Measurements from ENCODE around the gene MKLN1. TPM values are rescaled to one million over a fixed set of nuclear protein-coding genes. Genes with fewer than 3 reads are reported as not detected.
"Not testable (repeated sequence)": the region's sequence is repeated elsewhere in the genome, so short reads cannot be mapped to it uniquely, and the experiment has no call there.

The MKLN1 gene
- polyA plus RNA-seq, 3 donors: 40.1 to 43.1 (median 41.5) TPM

DNA sequence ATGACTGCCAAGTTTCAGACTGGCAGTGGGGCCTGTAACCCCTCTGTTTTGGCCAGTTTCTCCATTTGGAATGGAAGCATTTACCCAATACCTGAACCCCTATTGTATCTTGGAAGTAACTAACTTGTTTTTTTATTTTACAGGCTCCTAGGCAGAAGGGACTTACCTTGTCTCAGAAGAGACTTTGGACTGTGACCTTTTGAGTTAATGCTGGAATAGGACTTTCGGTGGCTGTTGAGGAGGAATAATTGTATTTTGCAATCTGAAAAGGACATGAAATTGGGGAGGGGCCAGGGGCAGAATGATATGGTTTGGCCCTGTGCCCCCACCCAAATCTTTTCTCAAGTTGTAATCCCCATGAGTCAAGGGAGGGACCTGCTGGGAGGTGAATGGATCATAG lies 20.0 kb upstream of the MKLN1 start:
- DNase-seq (ENCODE audit: low read depth in 3 of 3, low spot score in 2 of 3): no peak

DNA sequence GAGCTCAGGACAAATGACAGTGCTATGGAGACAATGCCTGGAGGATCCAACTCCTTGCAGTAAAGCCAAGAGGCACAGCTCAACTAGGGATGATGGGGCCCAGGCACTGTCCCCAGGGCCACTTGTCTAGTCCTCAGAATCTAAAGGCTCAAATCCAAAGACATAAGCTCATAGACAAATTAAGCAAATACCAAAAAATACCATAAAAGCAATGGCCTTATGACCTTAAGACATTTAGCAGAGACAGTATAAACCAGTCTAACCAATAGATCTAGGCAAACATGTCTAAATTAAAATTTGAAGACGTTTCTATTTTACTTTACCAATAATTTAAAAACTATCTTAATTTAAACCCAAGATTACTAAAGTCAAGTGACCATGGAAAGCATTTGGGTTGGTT lies 14.8 kb upstream of the MKLN1 start:
- DNase-seq (ENCODE audit: low read depth in 3 of 3, low spot score in 2 of 3): no peak

DNA sequence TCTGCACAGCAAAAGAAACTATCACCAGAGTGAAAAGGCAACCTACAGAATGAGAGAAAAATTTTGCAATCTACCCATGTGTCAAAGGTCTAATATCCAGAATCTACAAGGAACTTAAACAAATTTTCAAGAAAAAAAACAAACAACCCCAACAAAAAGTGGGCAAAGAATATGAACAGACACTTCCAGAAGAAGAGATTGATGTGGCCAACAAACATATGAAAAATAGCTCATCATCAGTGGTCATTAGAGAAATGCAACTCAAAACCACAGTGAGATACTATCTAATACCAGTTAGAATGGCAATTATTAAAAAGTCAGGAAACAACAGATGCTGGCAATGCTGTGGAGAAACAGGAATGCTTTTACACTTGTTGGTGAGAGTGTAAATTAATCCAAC lies 7.1 kb upstream of the MKLN1 start:
- DNase-seq (ENCODE audit: low read depth in 3 of 3, low spot score in 2 of 3): no peak

DNA sequence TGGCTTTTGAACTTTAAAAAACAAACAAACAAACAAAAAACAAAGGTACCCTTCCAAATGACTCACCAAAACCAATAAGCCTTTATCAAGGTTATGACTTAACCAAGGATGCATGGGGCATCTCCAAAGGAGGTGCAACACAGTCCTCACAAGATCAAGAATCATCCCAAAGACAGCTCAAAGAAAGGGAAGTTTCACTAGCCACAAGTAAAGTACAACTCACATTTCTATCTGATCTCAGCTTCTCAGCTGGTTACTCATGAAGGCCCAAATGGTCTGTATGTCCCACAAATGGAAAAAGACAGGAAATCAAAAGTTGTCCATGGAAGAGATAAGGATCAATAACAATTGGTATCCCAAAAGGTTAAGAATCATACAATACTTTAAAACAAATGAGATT lies 6.0 kb upstream of the MKLN1 start:
- DNase-seq (ENCODE audit: low read depth in 3 of 3, low spot score in 2 of 3): no peak

DNA sequence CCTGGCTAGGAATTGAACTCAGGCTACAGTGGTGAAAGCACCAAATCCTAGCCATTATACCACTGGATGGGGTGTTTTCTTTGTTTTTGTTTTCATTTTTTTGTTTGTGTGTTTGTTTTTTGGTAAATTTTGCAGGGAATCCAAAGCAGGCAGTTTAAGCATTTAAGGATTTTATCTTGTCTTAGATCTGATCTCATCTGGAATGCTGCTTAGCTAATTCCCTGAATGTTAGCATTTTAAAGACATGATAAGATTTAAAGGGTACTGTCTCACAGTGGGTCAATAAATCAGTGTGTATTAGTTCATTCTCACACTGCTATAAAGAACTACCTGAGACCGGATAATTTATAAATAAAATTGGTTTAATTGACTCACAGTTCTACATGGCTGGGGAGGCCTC lies 5.6 kb upstream of the MKLN1 start:
- DNase-seq (ENCODE audit: low read depth in 3 of 3, low spot score in 2 of 3): no peak

DNA sequence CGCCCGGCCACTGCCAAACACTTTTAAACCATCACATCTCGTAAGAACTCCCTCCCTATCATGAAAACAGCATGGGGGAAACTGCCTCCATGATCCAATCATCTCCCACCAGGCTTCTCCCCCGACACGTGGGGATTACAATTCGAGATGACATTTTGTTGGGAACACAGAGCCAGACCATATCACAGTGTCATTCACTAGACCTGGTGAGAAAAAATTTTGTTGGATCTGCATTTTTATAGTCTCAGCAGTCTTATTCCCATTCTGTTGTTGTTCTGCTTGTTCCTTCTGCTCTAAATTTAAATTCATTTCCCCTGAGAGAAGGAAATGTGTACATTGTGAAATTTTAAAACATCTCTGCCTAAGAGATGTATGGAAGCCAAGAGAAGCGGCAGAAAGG lies 4.8 kb upstream of the MKLN1 start:
- no peak for DNase-seq (ENCODE audit: low read depth in 3 of 3, low spot score in 2 of 3)

DNA sequence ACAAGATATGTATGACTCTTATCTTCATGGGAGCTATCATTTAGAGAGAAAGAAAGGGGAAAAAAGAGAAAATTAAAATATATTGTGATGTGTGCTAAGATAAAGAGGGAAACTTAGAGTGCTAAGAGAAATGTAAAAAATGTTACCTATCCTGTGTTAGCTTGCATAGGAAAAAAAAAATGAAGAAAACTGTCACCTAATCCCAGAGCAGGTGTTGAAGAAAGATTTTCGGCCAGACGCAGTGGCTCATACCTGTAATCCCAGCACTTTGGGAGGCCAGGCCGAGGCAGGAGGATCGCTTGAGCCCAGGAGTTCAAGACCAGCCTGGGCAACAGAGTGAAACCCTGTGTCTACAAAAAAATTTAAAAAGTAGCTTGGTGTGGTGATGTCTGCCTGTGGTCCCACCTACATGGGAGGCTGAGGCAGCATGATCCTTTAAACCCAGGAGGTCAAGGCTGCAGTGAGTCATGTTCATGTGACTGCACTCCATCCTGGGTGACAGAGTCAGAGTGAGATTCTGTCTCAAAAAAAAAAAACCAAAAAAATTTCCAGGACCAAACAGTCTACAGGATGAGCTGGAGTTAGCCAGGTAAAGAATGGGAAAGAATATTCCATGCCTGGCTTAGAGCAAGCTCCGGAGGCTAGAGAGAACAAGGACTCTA lies 2.4 kb upstream of the MKLN1 start:
- DNase-seq (ENCODE audit: low read depth in 3 of 3, low spot score in 2 of 3): no peak

DNA sequence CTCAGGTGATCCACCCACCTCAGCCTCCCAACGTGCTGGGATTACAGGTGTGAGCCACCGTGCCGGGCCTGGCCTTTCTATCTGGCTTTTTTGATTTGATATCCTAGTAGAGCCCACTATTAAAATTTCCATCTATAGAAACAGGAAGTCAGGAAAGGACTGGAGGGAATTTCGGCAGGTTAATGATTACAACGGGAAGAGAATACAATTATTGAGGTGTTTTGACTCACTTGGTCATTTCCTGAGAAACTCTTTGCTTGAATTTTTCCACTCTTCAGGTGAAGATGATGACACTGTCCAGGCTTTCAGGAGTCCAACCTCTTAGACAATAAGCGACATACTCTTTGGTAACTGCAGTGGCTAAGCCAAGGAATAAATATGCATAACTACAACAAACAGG lies 1.1 kb upstream of the MKLN1 start:
- DNase-seq (ENCODE audit: low read depth in 3 of 3, low spot score in 2 of 3): no peak

DNA sequence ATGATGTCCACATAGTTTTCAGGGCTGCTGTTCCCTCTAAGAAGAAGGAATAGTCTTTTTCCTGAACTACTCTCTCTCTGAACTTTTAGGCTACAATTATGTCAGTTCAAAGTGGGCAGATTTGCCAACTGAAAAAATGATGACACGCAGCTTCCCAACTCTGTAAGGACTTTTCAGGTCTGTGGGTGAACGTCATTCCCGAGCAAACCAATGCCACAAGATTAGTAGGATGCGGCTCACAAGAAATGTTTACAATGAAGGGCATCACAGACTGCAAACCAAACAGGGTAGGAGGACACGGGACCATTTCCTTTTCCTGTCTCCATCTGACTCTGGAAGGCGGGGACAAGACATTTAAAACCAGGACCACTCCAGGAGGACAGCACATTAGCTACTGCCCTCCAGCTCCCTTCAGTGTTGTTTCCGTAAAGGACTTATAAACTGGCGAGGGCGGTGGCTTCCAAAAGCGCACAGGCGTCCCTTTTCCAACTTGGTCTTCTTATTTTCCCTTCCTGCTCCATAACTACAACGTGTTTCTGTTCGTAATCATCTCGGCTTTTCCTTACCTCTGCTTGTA lies 539 bp upstream of the MKLN1 start:
- DNase-seq (ENCODE audit: low read depth in 3 of 3, low spot score in 2 of 3): peak in 2 of 3 donors; percentile 41 to 43

DNA sequence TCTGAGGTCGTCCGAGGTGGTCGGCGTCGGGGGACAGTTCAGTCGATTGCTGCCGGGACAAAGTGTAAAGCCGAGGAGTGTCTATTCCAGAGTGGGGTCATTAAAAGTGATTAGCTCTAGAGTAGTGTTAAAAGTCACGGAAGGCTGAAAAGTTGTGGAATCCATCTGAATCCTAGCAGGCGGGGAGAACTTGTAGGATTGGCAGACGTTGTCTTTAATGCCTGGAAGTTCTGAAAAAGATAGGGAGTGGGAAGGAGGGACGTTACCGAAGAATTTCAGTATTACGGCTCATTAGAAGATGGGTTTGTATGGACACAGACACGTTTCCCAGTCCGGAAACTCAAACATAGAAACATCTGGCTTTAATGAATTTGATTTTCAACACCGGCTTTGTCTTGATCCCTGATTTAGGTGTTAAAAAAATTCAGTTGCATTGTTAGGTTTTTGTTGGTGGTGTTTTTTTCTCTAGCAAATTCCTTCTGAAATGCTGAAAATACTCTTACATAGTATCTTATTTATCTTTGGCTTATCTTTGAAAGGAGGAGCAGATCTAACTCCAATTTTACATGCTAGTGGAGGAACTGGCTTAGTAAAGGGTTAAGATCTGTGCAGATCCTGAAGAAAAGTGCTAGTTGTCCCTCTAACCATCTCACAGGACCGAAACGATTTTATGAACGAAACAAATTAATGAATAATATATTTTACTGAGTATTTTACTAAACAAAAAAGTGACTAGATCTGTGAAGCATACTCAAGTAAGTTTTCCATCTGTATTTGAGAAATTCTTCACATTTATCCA lies 900 bp downstream of the MKLN1 start:
- DNase-seq (ENCODE audit: low read depth in 3 of 3, low spot score in 2 of 3): peak in 2 of 3 donors; percentile 45 to 61

DNA sequence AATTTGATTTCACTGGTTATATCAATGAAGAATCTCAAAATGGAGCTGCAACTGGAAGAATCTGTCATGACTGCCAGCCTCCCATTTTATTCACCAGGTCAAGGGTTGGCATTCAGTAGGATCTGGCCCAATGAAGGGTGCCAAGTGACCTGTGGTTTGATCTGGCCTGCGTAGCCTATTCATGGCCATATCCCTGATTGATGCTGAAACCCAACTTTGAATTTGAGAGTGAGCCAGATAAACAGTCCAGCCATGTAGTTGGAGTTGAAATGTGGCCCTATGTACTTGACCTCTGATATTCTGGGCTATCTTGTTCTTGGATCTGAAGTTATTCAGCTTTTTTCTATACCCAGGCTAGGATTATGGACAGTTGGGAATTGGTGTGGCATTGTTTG lies 1.5 kb downstream of the MKLN1 start:
- DNase-seq (ENCODE audit: low read depth in 3 of 3, low spot score in 2 of 3): no peak

DNA sequence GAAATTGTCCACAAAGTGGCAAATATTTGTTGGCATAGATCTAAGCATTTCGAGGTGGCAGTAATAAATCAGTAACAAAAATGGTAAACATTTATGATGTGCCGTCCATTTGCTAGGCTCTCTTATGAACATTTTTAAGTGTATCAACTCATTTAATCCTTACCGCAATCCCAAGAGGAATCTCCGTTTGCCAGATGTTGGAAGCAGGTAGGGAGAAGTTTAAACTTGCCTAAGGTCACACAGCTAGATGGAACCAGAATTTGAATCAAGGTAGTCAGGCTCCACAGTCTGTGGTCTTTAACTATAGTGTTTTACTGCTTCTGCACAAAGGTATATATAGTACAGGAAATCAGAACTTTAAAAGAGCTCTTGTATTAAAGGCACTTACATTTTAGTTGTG lies 2.6 kb downstream of the MKLN1 start:
- no peak for DNase-seq (ENCODE audit: low read depth in 3 of 3, low spot score in 2 of 3)

DNA sequence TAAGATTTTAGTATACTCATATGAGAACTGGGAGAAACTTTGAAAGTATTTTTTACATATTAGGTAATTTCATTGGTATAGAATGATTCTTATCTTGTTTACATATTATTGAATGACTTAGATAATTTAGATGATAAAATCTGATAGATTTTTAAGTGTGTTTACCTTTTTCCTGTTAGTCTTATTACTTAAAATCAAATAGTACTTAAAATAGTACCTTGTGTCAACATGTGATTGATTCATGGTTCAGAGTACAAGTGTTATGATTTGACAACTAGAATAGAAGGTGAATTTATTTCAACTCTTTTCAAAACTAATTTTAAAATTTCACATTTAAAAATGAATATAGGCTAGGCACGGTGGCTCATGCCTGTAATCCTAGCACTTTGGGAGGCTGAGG lies 4.1 kb downstream of the MKLN1 start:
- no peak for DNase-seq (ENCODE audit: low read depth in 3 of 3, low spot score in 2 of 3)

DNA sequence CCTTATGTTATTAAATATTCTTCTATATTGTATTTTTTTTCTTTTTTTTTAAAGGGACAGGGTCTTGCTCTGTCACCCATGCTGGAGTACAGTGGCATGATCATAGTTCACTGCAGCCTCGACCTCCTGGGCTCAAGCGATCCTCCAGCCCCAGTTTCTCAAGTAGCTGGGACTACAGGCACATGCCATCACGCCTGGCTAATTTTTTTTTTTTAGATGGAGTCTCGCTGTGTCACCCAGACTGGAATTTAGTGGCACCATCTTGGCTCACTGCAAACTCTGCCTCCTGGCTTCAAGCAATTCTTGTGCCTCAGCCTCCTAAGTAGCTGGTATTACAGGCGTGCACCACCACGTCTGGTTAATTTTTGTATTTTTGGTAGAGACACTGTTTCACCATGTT lies 5.1 kb downstream of the MKLN1 start:
- DNase-seq (ENCODE audit: low read depth in 3 of 3, low spot score in 2 of 3): not testable (repeated sequence)

DNA sequence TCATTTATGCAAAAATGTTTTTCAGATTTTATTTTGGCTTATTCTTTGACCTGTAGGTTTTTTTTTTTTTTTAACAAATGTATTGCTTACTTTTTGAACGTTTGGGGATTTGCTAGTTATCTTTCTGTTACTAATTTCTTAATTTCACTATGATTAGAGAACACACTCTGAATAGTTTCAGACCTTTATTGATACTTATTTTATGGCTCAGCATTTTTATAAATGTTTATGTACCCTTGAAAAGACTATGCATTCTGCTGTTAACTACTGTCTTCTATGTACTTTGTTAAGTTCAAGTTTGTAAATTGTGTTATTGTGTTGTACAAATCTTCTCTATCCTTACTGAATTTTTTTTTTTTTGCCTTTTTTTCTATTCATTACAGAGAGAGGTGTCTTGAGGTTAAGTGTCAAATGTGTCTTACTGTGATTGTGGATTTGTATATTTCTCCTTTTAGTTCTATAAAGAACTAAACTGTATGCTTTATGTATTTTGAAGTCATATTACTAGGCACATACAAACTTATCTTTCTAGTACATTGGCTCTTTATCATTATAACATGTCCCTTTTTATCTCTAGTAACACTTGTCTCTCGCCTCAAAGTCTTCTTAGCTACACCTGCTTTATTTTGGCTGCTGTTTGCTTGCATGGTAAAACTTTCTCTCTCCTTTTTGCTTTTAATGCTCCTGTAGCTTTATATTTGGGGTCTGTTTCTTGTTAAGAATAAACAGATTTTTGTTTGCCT lies 8.1 kb downstream of the MKLN1 start:
- no peak for DNase-seq (ENCODE audit: low read depth in 3 of 3, low spot score in 2 of 3)

DNA sequence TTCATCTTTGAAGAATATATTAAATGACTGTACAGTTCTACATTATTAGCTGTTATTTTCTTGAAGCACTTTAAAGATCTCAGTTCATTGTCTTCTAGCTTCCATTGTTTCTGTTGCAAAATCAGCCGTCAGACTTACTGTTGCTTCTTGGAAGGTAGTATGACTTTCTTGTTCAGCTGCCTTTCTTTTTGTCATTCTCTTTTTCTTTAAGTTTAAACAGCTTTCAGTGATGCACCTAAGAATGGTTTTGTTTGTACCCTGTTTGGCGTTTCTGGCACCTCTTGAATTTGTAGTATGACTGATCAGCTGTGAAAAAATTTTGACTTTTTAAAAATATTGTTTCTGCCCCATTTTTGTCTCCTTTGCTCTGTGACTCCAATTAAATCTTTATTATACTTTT lies 9.3 kb downstream of the MKLN1 start:
- no peak for DNase-seq (ENCODE audit: low read depth in 3 of 3, low spot score in 2 of 3)

DNA sequence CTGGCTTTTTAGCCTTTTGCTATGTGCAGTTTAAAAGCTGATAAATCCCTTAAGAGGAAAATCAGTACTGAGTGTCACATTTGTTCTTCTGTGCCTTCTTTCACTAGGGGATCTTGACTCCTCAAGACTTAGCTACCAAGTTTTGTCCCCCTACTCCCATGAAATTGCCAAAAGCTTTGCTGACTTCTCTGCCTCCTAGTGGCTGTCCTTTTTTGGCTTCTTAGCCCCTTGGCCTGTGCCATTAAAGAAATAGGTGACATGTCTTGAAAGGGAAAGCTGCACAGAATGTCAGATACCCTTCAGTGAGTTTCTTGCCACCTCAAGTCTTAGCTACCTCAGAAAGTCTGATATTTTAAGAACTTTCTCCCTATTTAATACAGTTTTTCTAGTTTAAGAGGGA lies 10.5 kb downstream of the MKLN1 start:
- DNase-seq (ENCODE audit: low read depth in 3 of 3, low spot score in 2 of 3): no peak

DNA sequence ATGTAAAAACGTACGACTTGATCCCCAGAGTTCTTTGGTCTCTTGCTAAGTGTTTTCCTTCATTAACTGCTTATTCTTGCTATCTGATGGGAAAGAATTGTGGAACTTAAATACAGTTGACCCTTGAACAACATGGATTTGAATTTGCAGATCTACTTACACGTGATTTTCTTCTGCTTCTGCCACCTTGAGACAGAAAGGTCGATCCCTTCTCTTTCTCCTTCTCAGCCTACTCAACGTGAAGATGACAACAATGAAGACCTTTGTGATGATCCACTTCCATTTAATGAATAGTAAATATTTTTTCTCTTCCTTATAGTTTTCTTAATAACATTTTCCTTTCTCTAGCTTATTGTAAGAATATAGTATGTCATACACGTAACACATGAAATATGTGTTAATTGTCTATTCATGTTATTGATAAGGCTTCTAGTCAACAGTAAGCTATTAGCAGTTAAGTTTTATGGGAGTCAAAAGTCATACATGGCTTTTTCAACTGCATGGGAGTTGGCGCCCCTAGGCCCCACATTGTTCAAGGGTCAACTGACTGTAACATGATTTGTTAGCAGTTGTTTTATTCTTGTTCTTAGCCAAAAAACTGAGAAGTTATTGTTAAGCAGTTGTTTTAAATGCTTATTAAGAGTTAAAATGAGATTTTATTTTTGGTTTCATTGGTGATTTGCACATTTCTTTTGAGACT lies 11.2 kb downstream of the MKLN1 start:
- no peak for DNase-seq (ENCODE audit: low read depth in 3 of 3, low spot score in 2 of 3)

DNA sequence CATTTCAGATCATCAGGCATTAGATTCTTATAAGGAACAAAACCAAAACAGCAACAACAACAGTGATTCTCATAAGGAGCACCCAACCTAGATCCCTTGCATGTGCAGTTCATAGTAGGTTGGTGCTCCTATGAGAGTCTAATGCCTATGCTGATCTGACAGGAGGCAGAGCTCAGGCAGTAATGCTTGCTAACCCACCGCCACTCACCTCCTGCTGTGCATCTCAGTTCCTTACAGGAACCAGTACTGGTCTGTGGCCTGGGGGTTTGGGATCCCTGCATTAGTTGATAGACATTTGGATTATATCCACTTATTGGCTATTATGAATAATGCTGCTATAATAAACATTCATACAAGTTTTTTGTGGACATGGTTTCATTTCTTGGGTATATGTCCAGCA lies 14.0 kb downstream of the MKLN1 start:
- DNase-seq (ENCODE audit: low read depth in 3 of 3, low spot score in 2 of 3): no peak

DNA sequence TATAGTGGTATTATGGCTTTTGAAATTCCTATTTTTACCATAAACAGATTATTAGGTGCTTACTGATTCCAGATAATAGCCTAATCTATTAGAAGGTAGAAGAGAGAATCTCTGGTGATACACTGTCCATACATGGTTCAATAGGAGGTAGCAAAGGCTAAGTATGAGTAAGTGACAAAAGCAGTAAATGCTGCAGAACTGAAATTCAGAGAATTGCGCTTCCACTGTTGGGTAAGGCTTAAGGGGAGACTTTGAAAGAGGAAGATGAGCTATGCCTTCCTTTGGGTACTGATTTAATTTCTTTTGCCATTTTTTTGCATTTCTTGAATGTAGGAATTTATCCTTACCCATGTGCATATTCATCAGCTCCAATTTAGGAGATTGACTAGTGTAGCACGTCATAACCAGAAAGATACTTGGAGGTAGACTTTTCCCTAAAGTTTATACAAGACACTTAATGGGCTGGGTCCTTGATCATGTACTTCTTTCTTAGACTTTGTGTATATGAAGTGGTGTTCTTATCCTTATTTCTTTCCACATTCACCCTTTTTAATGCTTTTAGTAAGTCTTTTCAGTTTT lies 15.3 kb downstream of the MKLN1 start:
- no peak for DNase-seq (ENCODE audit: low read depth in 3 of 3, low spot score in 2 of 3)
